GM15510 (cell line): Measurements from ENCODE around the gene FPGS.

ENCODE experiments used
- POLR2A ChIP-seq: IDR thresholded peaks from 3 replicates; pipeline ENCODE4 v1.6.1; 2011; ENCODE audit warnings: borderline replicate concordance; ENCODE audit not compliant: insufficient read length; ENCODE audit errors: extremely low read depth

FPGS gene

DNA sequence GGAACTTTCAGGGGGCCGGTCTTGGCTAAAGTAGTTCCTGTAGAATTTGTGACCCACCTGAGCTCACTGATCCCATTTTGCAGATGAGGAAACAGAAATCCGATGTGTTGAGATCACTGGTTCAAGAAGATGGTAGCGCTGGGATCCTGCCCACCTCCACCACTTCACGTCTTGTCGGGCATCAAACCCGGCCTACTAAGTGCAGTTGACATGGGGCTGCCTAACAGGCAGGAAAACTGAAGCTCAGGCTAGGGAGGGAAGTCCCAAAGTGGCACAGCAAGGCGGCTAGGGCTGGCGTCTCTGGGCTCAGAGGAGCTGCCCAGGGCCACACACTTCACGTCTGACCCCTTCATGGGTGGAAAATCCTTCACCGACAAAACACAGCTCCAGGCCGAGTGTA lies 52.3 kb downstream of the FPGS start:
- no peak for TF ChIP-seq POLR2A

DNA sequence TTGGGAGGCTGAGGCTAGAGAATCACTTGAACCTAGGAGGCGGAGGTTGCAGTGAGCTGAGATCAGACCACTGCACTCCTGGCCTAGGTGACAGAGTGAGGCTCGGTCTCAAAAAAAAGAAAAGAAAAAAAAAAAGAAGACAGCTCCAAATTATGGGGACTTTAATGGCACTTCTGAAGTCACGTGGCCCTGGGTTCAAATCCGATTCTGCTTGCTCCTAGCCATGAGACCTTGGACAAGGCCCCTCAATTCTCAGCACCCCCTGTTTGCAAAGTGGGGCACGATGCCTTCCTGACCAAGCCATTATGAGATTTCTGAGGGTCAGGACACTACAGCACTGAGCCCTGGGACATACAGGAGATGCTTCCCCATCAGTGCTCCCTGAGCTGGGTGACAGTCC lies 52.8 kb downstream of the FPGS start:
- TF ChIP-seq POLR2A: no peak

DNA sequence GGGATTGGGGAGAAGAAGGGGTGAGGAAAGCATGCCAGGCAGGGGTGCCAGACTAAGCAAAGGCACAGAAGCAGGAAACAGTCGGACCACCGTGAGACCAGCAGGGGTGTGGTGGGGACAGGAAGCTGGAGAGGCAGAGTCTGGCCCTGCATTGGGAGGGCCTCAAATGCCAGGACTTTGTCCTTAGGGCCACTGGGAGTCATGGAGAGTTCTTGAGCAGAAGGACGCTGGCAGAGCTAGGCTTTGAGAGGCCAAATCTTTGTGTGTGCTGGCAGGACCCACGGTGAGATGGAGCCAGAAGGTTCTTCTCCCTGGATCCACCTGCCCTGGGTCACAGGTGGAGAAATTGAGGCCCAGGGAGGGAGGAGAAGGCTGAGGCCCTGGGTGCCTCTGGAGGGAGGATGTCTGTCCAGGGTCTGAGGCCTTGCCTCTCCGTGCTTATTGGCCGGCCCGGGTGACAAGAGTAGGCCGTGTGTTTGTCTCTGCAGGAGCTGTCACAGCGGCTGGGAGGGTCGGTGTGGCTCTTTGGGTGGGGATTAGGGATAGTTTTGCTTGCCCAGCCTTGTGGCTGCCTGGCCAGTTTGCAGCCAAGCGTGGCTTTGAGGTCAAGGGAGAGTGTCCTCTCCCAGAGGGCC lies 53.5 kb downstream of the FPGS start:
- no peak for TF ChIP-seq POLR2A

DNA sequence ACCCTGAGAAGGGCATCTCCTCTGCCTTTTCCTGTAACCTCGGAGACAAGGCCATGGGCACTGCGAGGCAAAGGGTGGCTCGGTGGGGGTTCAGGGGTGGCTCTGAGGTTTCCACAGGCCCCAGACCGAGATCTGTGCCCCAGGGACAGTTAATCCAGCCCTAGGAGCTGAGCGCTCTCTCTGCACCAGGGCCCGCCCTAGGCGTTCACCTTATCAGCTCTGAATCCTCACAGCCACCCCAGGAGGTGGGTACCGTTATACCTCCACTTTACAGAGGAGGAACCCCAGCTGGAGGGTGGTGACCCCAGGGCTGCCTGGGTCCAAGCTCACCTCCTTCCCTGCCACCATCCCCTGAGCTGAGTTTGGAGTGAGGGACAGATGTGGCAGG lies 54.0 kb downstream of the FPGS start:
- TF ChIP-seq POLR2A: no peak

DNA sequence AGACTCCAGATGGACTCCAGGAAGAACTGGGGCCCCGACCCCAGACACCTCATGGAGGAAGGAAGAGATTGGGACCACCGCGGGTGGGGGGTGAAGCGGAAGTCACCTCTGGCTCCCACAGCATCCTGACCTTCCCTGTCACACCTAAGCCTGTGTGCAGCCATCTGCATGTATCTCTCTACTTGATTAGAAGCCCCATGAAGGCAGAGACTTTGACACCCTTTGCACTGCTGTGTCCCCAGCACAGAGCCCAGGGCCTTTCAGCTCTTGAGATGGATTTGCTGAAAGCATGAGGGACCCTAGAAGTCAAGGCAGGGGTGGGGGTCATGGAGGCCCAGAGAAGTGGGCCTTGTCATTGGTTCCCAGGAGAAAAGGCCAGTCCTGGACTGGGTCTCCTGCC lies 54.6 kb downstream of the FPGS start:
- TF ChIP-seq POLR2A: no peak

DNA sequence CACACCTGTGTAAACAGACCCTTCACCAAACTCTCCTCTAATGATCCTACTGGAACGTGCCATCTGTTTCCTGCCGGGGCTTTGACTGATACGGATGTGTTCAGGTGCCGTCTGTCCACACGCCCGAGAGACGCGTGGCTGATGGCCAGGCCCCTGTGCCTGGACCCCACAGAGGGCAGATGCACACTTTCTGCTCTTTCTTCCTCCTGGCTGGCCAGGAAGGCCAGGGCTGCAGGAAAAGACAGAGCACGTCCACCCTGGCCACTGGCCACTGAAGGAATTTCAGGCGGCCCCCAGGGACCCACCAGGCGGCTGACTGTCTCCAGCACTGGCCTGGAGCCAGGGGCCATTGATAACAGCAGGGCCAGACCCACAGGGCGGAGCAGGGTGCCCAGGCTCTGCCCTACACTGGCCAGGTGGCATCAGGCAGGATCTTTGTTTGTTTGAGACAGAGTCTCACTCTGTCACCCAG lies 55.4 kb downstream of the FPGS start:
- no peak for TF ChIP-seq POLR2A

DNA sequence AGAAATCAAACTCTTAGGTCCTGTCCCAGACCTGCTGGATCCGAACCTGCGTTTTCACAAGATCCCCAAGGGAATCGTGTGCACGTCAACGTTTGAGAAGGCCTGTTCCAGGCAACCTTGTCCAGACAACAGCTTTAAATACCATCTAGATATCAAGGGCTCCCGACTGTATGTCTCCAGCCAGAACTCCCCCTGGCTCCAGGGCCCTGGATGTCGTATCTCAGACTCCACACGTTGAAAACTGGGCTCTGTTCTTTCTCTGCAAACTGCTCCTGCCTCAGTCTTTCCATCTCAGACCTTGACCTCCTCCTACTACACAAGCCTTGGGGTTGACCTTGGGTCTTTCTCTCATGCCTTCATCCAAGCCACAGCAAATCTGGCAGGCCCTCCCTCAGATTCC lies 57.6 kb downstream of the FPGS start:
- TF ChIP-seq POLR2A: no peak

DNA sequence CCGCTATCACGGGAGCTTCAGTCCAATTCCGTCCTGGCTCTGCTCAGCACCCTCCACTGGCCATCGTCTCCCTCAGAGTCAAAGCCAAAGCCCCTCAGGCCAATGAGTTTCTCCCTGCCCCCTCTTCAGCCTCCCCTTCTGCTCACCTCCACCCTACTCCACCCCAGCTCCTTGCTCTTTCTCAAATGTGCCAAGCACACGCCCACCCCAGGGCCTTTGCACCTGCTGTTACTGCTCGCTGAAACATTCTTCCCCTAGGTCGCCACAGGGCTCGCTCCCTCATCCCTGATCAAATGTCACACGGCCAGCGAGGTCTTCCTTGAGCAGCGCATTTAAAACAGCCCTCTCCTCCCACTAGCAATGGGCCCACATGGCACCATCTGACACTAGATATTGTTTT lies 58.1 kb downstream of the FPGS start:
- no peak for TF ChIP-seq POLR2A

DNA sequence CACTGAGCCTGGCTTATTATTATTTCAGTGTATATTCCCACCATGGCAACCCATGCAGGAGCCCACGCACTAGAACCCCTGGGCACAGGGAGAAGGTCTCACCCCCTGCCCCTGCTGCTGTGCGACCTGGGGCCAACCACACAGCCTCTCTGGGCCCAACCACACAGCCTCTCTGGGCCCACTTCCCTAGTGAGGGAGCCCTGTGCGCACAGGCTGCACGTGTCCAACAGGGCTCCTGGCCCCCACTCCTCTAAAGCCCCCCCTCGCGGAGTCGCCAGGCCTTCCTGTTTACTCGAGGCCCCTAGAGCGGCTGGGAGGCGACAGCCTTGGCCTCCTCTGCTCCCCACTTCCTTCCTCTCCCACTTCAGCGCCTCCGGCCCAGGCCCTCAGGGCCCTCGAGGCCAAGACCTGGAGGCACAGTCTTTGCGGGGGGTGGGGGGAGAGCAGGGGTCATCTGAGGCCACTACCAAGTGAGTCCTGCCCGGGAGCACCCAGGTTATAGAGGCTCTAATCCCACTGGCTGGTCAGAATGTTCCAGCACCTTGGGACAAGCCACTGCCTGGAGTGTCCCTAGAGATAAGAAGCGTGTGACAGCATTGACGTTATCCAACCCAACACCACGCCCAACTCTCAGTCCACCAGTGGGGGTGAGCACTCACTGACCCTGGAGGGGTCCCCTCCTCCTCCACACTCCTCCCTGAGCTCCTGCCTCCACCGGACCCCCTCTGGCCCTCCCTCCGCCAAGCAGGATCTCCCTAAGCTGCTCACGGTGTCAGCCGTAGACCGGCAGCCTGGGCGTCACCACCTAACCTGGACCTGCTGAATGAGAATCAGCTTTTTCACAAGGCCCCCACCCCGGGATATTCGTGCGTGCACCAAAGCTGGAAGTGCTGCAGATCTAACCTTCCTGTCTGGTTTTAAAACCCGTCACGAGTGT lies 59.7 kb downstream of the FPGS start:
- no peak for TF ChIP-seq POLR2A

DNA sequence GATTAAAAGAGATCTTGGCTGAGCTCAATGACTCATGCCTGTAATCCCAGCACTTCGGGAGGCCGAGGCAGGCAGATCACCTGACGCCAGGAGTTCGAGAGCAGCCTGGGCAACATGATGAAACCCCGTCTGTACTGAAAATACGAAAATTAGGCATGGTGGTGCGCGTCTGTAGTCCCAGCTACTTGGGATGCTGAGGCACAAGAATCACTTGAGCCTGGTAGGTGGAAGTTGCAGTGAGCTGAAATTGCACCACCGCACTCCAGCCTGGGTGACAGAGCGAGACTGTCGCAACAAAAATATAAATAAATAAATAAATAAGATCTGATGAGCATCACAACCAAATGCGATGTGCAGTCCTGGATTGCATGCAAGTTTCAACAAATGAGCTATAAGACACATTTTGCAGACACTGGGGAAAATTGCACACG lies 60.5 kb downstream of the FPGS start:
- TF ChIP-seq POLR2A: no peak
